ENCODE data around the gene PIGC.

Gene PIGC

DNA sequence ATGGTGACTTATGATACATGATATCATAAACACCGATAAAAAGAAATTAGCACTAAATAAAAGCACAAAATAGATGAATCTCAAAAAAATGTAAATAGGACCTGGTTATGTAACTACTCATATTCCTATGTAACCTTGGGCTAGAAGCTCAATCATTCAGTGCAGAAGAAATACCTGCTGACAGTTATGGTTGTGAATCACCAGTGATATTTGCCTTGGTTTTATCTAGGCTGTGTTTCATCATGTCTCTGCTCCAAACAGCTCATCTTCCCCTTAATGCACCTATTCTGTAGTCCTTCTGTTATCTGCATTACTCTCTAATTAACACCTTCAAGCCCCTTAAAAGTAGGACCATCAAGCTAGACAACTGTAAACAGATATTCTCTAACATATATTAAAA, 16.3 kb upstream of the PIGC start:
- Mint-ChIP-seq H3K36me3 (ENCODE audit: insufficient read depth) (no peaks in the 10 kb centered on the region), H3K4me3 (no peak overlapping the region), H3K9me3 (no peaks in the 10 kb centered on the region), H3K27ac (ENCODE audit: low read depth) (no peak overlapping the region), H3K27me3 (no peaks in the 10 kb centered on the region), H3K4me1 (no peaks in the 10 kb centered on the region)
- ATAC-seq (replicated peaks; ENCODE audit: extremely low read depth, poor library complexity, severe bottlenecking) = no peak
- DNase-seq (ENCODE audit: low spot score in 2 of 2) = no peak

DNA sequence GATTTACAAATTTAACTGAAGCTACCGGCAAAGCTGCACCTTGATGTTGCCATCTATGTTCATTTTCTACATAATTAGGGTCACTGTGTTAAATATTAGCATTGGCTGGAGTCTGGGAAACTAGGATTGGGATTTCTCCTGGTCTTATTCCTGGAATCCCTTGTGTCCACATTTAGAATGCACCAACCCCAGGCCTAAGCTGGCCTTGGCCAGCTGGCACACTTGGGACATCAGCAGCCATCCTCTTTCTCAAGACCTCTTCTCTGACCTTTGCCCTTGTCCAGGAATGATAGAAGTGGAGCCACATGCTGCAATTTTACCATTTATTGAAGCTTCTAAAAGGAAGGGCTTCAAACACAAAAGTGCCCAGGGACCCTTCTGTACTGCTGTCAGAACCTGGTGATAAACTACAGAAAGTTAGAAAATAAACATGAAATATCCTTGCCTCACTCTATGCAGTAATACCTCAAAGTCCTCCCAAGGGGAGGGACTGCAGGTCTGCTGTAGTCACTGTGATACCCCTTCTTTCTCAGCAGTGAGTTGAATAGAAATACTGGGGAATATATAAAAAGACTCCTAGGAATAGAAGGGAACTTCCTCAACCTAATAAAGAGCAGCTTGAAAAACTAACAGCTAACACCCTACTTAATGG, 13.7 kb upstream of the PIGC start:
- Mint-ChIP-seq H3K36me3 (ENCODE audit: insufficient read depth) (no peaks in the 10 kb centered on the region), H3K27ac (ENCODE audit: low read depth) (no peak overlapping the region), H3K4me1 (no peaks in the 10 kb centered on the region), H3K27me3 (no peaks in the 10 kb centered on the region), H3K4me3 (no peak overlapping the region), H3K9me3 (no peaks in the 10 kb centered on the region)
- ATAC-seq (replicated peaks; ENCODE audit: extremely low read depth, poor library complexity, severe bottlenecking) (no peak), DNase-seq (ENCODE audit: low spot score in 2 of 2) (no peak)

DNA sequence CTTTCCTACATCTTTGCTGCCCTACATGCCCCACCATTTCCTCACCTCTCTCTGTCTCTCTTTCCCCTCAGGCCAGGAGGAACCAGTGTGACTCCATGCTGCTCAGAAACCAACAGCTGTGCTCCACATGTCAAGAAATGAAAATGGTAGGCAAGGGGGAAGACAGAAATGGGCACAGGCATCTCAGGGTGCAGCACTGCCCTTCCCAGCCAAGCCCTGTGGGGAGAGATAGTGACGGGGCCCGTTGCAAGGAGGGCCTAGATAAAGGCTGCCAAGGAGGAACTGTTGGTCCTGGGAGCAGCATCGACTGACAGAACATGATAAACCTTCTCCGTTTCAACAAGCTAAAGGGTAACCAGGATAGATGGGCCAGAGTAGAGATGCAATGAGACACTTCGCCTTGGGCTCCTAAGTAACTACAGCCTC, 12.5 kb upstream of the PIGC start:
- no peaks in the 10 kb centered on the region for H3K27me3 Mint-ChIP-seq
- no peaks in the 10 kb centered on the region for H3K4me1 Mint-ChIP-seq
- DNase-seq (ENCODE audit: low spot score in 2 of 2) = no peak
- H3K27ac Mint-ChIP-seq (ENCODE audit: low read depth) = no peak overlapping the region
- ATAC-seq (replicated peaks; ENCODE audit: extremely low read depth, poor library complexity, severe bottlenecking) = no peak
- no peaks in the 10 kb centered on the region for H3K36me3 Mint-ChIP-seq (ENCODE audit: insufficient read depth)
- no peak overlapping the region for H3K4me3 Mint-ChIP-seq
- H3K9me3 Mint-ChIP-seq = no peaks in the 10 kb centered on the region

DNA sequence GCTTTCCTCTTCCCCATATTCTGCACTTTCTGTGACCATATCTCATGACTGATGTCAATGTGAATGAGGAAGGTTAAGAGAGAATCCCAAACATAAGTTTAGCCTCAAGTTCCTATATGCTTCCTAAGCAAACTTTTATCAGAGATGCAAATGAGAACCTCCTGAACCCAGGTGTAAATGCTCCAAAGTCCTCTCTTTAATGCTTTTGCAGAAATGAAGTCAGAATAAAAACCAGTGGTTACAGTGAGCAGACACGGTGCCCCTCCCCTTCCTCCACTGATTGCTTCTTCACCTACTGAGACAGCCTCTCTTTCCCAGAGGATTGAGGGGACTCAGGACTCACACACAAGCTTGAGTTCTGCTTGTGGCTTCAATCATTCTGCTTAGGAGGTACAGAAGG, 11.6 kb upstream of the PIGC start:
- Mint-ChIP-seq H3K36me3 (ENCODE audit: insufficient read depth) (no peaks in the 10 kb centered on the region), H3K9me3 (no peaks in the 10 kb centered on the region), H3K4me3 (no peak overlapping the region), H3K27me3 (no peaks in the 10 kb centered on the region), H3K4me1 (no peaks in the 10 kb centered on the region), H3K27ac (ENCODE audit: low read depth) (no peak overlapping the region)
- DNase-seq (ENCODE audit: low spot score in 2 of 2) = no peak
- ATAC-seq (replicated peaks; ENCODE audit: extremely low read depth, poor library complexity, severe bottlenecking) = no peak

DNA sequence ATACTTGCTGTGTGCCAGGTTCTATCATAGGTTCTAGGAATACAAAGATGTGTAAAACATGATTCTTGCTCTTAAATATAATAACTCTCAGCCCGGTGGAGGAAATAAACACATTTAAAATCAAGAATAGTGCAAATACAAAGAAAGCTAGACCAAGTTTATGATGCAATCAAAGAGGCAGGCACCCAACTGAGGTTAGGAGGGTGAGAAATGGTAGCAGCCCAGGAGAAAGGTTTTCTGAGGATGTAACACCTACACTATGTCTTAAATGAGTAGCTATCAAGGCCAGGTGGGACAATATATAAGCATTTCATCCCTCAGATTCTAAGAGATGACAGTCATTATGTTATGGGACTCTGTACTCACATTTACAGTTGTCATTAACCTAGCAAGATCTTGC, 9.7 kb upstream of the PIGC start:
- Mint-ChIP-seq H3K9me3 (no peaks in the 10 kb centered on the region), H3K36me3 (ENCODE audit: insufficient read depth) (no peaks in the 10 kb centered on the region), H3K27me3 (no peaks in the 10 kb centered on the region), H3K27ac (ENCODE audit: low read depth) (no peak overlapping the region), H3K4me3 (no peak overlapping the region), H3K4me1 (no peaks in the 10 kb centered on the region)
- DNase-seq (ENCODE audit: low spot score in 2 of 2) = no peak
- no peak for ATAC-seq (replicated peaks; ENCODE audit: extremely low read depth, poor library complexity, severe bottlenecking)

DNA sequence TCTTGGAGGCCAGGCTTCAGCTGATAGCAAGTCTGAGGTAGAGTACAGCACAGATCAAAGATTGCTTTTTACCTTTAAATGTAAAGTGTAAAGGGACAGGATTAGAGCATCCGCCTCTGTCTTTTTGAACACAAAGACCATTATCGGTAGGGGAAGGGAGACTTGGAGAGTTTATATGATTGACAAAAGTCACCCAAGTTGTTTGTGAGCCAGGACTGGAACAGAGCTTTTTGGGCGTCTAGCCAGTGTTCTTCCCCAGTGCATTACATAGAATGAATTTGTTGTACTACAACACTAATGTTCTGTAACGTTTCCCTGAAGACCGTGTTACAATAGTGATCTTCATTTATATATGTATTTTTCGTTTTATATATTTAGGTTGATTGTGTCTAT, 9.3 kb upstream of the PIGC start:
- no peaks in the 10 kb centered on the region for H3K4me1 Mint-ChIP-seq
- no peak overlapping the region for H3K4me3 Mint-ChIP-seq
- no peak for DNase-seq (ENCODE audit: low spot score in 2 of 2)
- H3K27me3 Mint-ChIP-seq = no peaks in the 10 kb centered on the region
- H3K9me3 Mint-ChIP-seq = no peaks in the 10 kb centered on the region
- H3K27ac Mint-ChIP-seq (ENCODE audit: low read depth) = no peak overlapping the region
- H3K36me3 Mint-ChIP-seq (ENCODE audit: insufficient read depth) = no peaks in the 10 kb centered on the region
- no peak for ATAC-seq (replicated peaks; ENCODE audit: extremely low read depth, poor library complexity, severe bottlenecking)

DNA sequence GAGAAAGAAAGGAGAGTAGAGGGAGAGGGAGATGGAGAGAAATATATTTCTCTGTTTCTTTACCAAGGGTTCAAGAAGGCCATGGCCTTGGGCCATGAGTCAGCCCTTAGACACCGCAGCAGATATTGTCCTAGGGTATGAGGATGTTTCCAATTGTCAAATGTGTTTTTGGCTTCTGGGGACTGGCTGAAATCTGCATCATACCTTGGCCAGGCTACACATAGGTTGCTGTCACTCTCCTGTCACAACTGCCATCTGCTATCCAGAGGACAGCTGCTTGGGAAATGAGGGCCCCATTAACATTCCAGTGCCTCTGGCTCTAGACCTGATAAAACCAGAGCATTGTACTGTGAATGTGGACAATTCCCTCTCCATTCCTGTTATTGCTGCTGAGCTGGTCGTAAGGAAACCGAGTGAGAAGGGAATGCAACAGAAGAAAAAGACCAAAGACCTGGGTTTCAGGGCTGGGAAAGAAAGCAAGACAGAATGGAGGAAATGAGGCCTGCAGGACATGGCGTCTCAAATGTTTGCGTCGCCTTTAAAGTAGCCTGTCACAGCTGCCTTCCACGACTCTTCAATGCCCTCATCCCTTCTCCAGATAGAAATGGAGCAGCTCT, 8.8 kb upstream of the PIGC start:
- H3K4me1 Mint-ChIP-seq = no peaks in the 10 kb centered on the region
- ATAC-seq (replicated peaks; ENCODE audit: extremely low read depth, poor library complexity, severe bottlenecking) (no peak), DNase-seq (ENCODE audit: low spot score in 2 of 2) (no peak)
- H3K27ac Mint-ChIP-seq (ENCODE audit: low read depth) = no peak overlapping the region
- no peaks in the 10 kb centered on the region for H3K36me3 Mint-ChIP-seq (ENCODE audit: insufficient read depth)
- H3K4me3 Mint-ChIP-seq = no peak overlapping the region
- H3K27me3 Mint-ChIP-seq = no peaks in the 10 kb centered on the region
- no peaks in the 10 kb centered on the region for H3K9me3 Mint-ChIP-seq

DNA sequence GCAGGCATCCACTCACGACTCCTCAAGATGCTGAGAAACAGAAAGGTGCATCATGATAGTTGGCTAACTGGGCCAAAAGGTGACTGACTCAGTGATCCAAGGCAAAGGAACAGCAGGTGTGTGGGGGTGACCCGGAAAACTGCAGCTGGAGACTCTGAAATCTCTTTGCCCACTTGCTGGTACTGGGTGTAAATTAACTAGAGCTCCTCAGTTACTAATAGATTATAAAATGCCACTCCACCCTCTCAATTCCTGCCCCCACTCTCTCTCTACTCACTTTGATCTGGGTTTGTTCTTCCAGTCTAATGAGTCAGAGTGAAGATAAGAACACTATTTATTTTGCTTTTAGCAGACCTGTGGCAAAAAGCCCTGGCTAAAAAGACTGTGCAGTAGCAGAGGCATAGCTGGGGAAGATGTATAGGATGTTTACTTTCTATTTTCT, 7.2 kb upstream of the PIGC start:
- Mint-ChIP-seq H3K4me1 (no peaks in the 10 kb centered on the region), H3K36me3 (ENCODE audit: insufficient read depth) (no peaks in the 10 kb centered on the region), H3K4me3 (no peak overlapping the region), H3K27me3 (no peaks in the 10 kb centered on the region), H3K27ac (ENCODE audit: low read depth) (no peak overlapping the region), H3K9me3 (no peaks in the 10 kb centered on the region)
- no peak for ATAC-seq (replicated peaks; ENCODE audit: extremely low read depth, poor library complexity, severe bottlenecking)
- DNase-seq (ENCODE audit: low spot score in 2 of 2) = no peak

DNA sequence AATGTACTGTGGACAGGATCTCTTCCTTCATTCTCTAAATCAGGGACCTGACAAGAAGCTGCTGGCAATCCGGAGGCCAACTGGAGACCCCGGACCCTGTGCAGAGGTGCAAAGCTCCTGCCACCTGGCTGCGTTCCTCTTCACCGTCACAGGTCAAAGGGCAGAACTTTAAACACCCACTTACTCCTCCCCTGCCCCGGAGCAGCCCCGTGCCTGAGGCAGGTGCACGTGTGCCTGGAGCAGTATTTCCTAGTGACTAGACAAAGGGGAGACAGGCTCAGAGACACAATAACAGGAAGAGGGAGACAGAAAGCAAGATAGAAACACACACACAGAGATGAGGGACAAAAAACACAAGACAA, 6.6 kb upstream of the PIGC start:
- H3K36me3 Mint-ChIP-seq (ENCODE audit: insufficient read depth) = no peaks in the 10 kb centered on the region
- no peaks in the 10 kb centered on the region for H3K9me3 Mint-ChIP-seq
- H3K4me3 Mint-ChIP-seq = no peak overlapping the region
- DNase-seq (ENCODE audit: low spot score in 2 of 2) (no peak), ATAC-seq (replicated peaks; ENCODE audit: extremely low read depth, poor library complexity, severe bottlenecking) (no peak)
- no peaks in the 10 kb centered on the region for H3K27me3 Mint-ChIP-seq
- no peak overlapping the region for H3K27ac Mint-ChIP-seq (ENCODE audit: low read depth)
- H3K4me1 Mint-ChIP-seq = no peaks in the 10 kb centered on the region

DNA sequence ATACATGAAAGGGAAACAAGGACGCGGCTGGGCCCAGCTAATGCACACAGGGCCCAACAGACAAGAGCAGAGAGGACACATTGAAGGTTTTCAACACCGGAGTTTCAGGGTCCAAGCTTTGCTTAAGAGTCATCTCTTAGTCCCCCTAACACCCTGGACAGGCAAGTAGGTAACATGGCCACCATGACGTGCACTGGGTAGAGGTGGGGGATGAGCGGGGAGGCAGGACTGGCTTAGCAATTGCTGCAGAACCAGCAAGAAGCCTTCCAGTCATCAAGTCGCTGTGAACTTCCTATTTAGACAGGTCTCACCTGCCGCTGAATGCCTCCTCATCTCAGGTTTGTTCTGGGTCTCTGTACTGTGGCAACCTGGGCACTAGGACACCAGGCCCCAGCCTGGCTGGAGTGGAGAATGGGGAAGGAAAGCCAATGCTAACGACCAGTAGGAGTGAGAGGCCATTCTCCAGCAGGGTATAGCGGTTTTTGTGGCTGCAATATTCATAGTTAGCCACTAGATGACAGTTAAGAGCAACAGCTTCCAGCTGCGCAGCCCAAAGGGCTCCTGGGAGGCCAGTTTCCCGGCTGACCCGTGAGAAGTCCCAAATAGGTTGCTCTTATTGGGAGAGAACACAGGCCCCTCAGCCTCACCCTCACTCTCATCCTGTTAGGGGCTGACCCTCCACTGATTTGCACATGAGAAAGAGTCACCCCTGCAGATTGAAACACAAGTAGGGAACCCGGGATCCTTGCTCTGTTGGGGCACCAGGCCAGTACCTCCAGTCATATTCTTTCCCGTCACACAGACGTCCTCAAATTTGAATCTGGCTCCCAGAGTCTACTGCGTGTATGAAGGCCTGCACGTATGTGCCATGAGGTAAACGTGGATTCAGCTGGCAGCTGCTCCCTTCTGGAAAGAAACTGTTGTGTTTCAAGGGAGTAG, 6.0 kb upstream of the PIGC start:
- DNase-seq (ENCODE audit: low spot score in 2 of 2) = no peak
- Mint-ChIP-seq H3K4me1 (no peaks in the 10 kb centered on the region), H3K9me3 (no peaks in the 10 kb centered on the region), H3K27ac (ENCODE audit: low read depth) (no peak overlapping the region), H3K36me3 (ENCODE audit: insufficient read depth) (no peaks in the 10 kb centered on the region), H3K4me3 (no peak overlapping the region), H3K27me3 (no peaks in the 10 kb centered on the region)
- peak; percentile 67 for ATAC-seq (replicated peaks; ENCODE audit: extremely low read depth, poor library complexity, severe bottlenecking)

DNA sequence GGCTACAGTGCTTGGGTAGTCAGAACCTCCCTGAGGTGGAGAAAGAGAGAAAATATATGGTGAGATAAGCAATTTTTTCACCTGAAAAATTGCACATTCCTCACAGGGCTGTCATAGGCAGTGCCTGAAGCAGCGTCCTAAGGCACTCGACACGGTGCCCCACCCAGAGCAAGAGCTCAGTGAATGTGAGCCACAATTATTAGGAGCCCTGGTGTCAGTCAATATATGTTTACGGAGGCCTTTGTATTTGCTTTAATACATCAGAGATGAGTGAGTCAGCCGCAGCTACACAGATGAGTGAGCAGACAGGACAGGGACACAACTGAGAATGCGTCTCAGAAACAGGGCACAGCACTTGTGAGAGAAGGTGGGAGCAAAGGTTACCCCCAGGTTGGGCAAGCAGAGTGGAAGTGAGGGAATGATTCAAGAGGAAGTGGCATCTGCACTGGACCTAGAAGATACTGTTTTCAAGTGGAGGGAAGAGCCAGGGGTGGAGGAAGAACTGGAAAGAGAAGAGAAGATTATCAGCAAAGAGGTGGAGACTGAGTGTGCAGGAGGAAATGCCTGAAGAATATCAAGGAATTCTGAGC, 5.2 kb upstream of the PIGC start:
- Mint-ChIP-seq H3K27ac (ENCODE audit: low read depth) (no peak overlapping the region), H3K27me3 (no peaks in the 10 kb centered on the region), H3K36me3 (ENCODE audit: insufficient read depth) (no peaks in the 10 kb centered on the region), H3K4me3 (no peak overlapping the region), H3K9me3 (no peaks in the 10 kb centered on the region), H3K4me1 (peaks cover 4% of the 10 kb centered on the region)
- no peak for ATAC-seq (replicated peaks; ENCODE audit: extremely low read depth, poor library complexity, severe bottlenecking)
- DNase-seq (ENCODE audit: low spot score in 2 of 2) = no peak

DNA sequence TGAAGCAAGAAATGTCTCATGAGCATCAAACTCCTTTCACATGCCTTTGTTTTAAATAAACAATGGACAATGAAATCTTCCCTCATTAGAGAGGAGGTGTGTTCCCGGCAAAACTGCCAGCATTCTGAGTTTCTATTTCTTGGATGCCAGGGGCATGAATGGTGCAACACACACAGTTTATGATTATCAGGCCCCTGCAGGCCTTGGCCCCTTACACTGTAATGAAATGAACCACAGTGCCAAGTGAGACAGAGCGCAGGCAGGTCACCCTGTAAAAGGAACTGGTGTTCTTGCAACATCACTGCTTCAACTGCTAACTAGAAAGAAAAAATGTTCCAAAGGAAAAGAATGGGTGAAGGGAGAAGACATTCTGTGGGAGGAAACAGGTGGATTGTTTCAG, 3.8 kb upstream of the PIGC start:
- peaks cover 3% of the 10 kb centered on the region for H3K36me3 Mint-ChIP-seq (ENCODE audit: insufficient read depth)
- no peaks in the 10 kb centered on the region for H3K27me3 Mint-ChIP-seq
- ATAC-seq (replicated peaks; ENCODE audit: extremely low read depth, poor library complexity, severe bottlenecking) (no peak), DNase-seq (ENCODE audit: low spot score in 2 of 2) (no peak)
- H3K4me3 Mint-ChIP-seq = no peak overlapping the region
- peaks cover 17% of the 10 kb centered on the region for H3K4me1 Mint-ChIP-seq
- no peaks in the 10 kb centered on the region for H3K9me3 Mint-ChIP-seq
- no peak overlapping the region for H3K27ac Mint-ChIP-seq (ENCODE audit: low read depth)
